Esophagus muscularis mucosa (tissue), 4 donors: Measurements from ENCODE around the gene FLNC. TPM values are rescaled to one million over a fixed set of nuclear protein-coding genes. Genes with fewer than 3 reads are reported as not detected.

ENCODE experiments used
- DNase-seq: peaks from one replicate; pipeline ENCODE4 v3.0.0-alpha.2; 2017; ENCODE audit errors: extremely low spot score
- H3K27ac ChIP-seq, 4 donors: fragments of 200-600 bp; sonication (generic); replicated peaks in 1 of 4; 1 replicate in 3 of 4; 2 replicates in 1 of 4; pipeline ENCODE4 v1.5.1; 2016 to 2019; ENCODE audit warnings: mild to moderate bottlenecking in 1 of 4
- H3K27me3 ChIP-seq, 4 donors: fragments of 200-600 bp; sonication (generic); one replicate each; pipeline versions ENCODE4 v1.5.1 to v1.6.0; 2016 to 2019
- H3K36me3 ChIP-seq, 4 donors: fragments of 200-600 bp; sonication (generic); one replicate each; pipeline ENCODE4 v1.5.1; 2016 to 2019
- H3K4me1 ChIP-seq, 4 donors: fragments of 200-600 bp; sonication (generic); one replicate each; pipeline ENCODE4 v1.5.1; 2016 to 2019
- H3K4me3 ChIP-seq, 4 donors: fragments of 200-600 bp; sonication (generic); 1 replicate in 2 of 4; 2 replicates in 2 of 4; pipeline ENCODE4 v1.5.1; 2016 to 2019; ENCODE audit warnings: mild to moderate bottlenecking in 4 of 4, moderate library complexity in 1 of 4
- H3K9me3 ChIP-seq, 4 donors: fragments of 200-600 bp; sonication (generic); 1 replicate in 3 of 4; 2 replicates in 1 of 4; pipeline ENCODE4 v1.5.1; 2016 to 2019
- EP300 ChIP-seq: sonication (generic); formaldehyde crosslinking; IDR thresholded peaks from one replicate; pipeline ENCODE4 v1.6.1; 2017; ENCODE audit warnings: antibody characterized with exemption
- POLR2A ChIP-seq: fragments of 450-650 bp; IDR thresholded peaks from one replicate; pipeline ENCODE4 v1.6.1; 2017; ENCODE audit warnings: antibody characterized with exemption, moderate library complexity, mild to moderate bottlenecking, low read depth
- POLR2AphosphoS5 ChIP-seq, 2 donors: sonication (generic); formaldehyde crosslinking; IDR thresholded peaks; one replicate each; pipeline ENCODE4 v1.6.1; 2017; ENCODE audit warnings: antibody characterized with exemption in 2 of 2
- WGBS: methylation state at CpG from one replicate; pipeline ENCODE4 v1.1.5; 2018; 5-methylcytosine and 5-hydroxymethylcytosine counted together
- intact Hi-C: fragments of 100-400 bp; cut with DNase I; formaldehyde crosslinking; loops from one replicate; pipeline ENCODE4 v1.15.1; 2023
- total RNA-seq, 4 donors: library from RNA; depleted of rRNA; stranded (reverse); fragments of >200 nt; gene quantifications; one replicate each; pipeline versions ENCODE4 v1.1.0 to v1.2.1, GENCODE V29; 2016
- TF ChIP-seq, protein P1 (sequence below), 3 experiments: fragments of 200-600 bp in 2 of 3; fragments of 450-650 bp in 1 of 3; sonication (generic) in 2 of 3; IDR thresholded peaks; one replicate each; pipeline ENCODE4 v1.5.1; 2017 to 2019; ENCODE audit warnings: antibody characterized with exemption in 3 of 3, mild to moderate bottlenecking in 2 of 3, moderate library complexity in 1 of 3

Gene FLNC
- total RNA-seq, 4 donors from 2014 or later: 391 to 932 (median 533) TPM

DNA sequence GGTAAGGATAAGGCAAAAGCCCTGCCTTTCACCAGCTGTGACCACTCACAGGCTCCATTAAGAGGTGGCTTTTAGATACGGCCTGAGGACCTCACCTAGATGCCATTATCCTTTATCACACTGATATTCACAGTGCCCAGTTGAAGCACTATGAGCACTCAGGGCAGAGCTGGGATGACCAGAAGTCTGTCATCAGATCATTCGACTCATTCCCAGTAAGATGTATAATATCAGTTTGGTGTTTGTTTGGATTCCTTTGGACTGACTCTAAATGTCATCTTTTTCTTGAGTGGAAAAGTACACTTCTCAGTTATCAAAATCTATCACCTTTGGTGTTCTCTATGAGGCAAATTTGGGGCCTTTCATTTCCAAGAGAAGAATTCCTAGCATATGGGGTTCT is 19.7 kb upstream of the FLNC start:
- Histone ChIP-seq H3K4me3 (no peak overlapping the region), H3K9me3 (no peaks in the 10 kb centered on the region), H3K27ac (no peak overlapping the region), H3K27me3 (no peaks in the 10 kb centered on the region), H3K36me3 (peaks cover 2 to 39% (median 22%) of the 10 kb centered on the region in 4 donors), H3K4me1 (peaks cover 0 to 5% (median 0%) of the 10 kb centered on the region in 4 donors)
- TF ChIP-seq EP300 (no peak), POLR2A (no peak), POLR2AphosphoS5 (IDR thresholded peaks at IDR 0.05) (no peak)
- TF ChIP-seq, protein P1, sequence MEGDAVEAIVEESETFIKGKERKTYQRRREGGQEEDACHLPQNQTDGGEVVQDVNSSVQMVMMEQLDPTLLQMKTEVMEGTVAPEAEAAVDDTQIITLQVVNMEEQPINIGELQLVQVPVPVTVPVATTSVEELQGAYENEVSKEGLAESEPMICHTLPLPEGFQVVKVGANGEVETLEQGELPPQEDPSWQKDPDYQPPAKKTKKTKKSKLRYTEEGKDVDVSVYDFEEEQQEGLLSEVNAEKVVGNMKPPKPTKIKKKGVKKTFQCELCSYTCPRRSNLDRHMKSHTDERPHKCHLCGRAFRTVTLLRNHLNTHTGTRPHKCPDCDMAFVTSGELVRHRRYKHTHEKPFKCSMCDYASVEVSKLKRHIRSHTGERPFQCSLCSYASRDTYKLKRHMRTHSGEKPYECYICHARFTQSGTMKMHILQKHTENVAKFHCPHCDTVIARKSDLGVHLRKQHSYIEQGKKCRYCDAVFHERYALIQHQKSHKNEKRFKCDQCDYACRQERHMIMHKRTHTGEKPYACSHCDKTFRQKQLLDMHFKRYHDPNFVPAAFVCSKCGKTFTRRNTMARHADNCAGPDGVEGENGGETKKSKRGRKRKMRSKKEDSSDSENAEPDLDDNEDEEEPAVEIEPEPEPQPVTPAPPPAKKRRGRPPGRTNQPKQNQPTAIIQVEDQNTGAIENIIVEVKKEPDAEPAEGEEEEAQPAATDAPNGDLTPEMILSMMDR (IDR thresholded peaks at IDR 0.05): no peak
- intact Hi-C loops: no loop called here
- no peak for DNase-seq
- WGBS: 86% methylated on average over 2 of the region's 2 CpGs

DNA sequence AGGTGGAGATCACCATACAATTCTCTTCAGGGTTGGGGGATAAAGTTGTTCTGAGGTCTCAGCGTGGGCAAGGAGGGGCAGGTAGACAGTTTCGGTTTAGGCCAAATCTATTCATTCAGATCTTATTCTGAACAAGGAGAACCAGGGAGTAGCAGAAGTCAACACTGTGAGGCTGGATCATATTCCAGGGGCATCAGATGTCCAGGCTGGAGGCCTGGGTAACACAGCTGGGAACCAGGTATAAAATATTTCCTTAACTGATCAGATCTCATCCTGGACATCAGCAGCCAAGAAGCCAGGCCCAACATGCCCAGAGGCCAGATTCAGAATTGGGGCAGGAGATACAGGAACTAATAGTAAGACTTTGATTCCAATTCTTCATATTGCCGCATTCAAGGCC is 19.2 kb upstream of the FLNC start:
- H3K27ac ChIP-seq: no peak overlapping the region
- TF ChIP-seq POLR2A (no peak), EP300 (no peak), POLR2AphosphoS5 (IDR thresholded peaks at IDR 0.05) (no peak)
- TF ChIP-seq, protein P1 (IDR thresholded peaks at IDR 0.05): no peak
- intact Hi-C loops: no loop called here
- H3K4me1 ChIP-seq: peaks cover 0 to 5% (median 0%) of the 10 kb centered on the region in 4 donors
- 95% methylated on average over 3 of the region's 3 CpGs for WGBS
- no peaks in the 10 kb centered on the region for H3K9me3 ChIP-seq
- no peak overlapping the region for H3K4me3 ChIP-seq
- peaks cover 0 to 34% (median 18%) of the 10 kb centered on the region in 4 donors for H3K36me3 ChIP-seq
- no peak for DNase-seq
- no peaks in the 10 kb centered on the region for H3K27me3 ChIP-seq

DNA sequence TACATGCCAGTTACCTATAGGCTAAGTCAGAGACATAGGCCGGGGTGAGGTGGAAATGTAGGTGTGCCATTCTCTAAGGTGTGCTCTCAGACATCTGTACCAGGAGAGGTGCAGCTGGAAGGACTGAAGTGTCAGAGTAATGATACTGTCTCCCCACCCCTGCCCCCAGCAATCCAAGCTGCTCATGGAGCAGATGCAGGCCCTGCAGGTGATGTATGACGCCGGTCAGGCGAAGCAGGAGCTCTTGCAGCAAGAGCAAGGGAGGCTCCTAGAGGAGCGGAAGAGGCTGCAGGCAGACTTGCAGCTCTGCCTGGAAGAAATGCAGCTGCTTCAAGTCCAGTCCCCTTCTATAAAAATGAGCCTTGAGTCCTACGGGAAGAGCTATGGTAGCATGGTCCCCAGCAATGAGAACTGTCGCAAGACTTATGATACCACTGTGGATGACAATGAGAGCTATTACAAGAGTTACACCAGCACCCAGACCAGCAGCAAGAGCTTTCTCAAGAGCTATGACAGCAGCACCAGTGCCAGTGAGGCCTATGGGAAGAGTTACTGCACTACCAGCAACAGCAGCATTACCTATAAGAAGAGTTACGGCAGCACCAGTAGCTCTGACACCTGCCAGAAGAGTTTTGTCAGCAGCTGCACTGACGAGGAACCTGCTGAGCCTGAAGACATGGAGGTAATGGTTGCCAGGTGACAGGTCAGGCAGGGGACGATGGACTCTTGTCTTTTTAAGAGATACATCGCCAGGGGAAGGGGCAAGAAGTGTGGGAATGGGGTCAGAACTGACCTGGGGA is 18.4 kb upstream of the FLNC start:
- intact Hi-C loops: no loop called here
- Histone ChIP-seq H3K4me3 (no peak overlapping the region), H3K27me3 (no peaks in the 10 kb centered on the region), H3K27ac (no peak overlapping the region), H3K4me1 (peaks cover 0 to 5% (median 0%) of the 10 kb centered on the region in 4 donors), H3K9me3 (no peaks in the 10 kb centered on the region), H3K36me3 (peaks cover 0 to 26% (median 10%) of the 10 kb centered on the region in 4 donors)
- 96% methylated on average over 11 of the region's 11 CpGs for WGBS
- DNase-seq: no peak
- TF ChIP-seq POLR2AphosphoS5 (IDR thresholded peaks at IDR 0.05): no peak
- TF ChIP-seq POLR2A: no peak
- TF ChIP-seq, protein P1 (IDR thresholded peaks at IDR 0.05): no peak
- TF ChIP-seq EP300: no peak

DNA sequence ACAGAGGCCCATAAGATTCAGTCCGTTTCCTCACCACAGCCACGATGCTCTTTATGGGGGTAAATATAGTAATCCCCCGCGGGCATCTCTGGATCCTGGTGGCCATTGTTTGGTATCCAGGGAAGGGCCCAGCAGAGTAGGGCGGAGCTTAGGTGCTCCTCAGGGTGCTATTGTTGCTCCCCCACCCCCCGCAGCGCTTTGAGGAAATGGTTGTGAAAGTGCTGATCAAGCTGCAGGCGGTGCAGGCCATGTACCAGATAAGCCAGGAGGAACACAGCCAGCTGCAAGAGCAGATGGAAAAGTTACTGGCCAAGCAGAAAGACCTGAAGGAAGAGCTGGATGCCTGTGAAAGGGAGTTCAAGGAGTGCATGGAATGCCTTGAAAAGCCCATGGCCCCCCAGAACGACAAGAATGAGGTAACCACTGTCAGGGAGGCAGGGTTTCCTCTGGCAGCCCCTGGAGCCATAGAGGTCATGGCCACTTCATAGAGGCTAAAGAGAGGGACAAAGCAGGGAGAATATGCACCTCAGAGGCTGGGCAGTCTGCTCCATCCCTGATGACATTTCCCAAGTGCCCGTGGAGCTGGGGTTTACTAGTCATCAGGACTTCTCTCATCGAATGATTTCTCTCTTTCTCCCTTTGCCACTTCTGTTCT is 17.6 kb upstream of the FLNC start:
- H3K27me3 ChIP-seq: no peaks in the 10 kb centered on the region
- DNase-seq: no peak
- H3K4me3 ChIP-seq: no peak overlapping the region
- TF ChIP-seq POLR2A: no peak
- TF ChIP-seq, protein P1 (IDR thresholded peaks at IDR 0.05): no peak
- TF ChIP-seq EP300: no peak
- TF ChIP-seq POLR2AphosphoS5 (IDR thresholded peaks at IDR 0.05): no peak
- 72% methylated on average over 11 of the region's 11 CpGs for WGBS
- H3K27ac ChIP-seq: no peak overlapping the region
- intact Hi-C loops: no loop called here
- no peaks in the 10 kb centered on the region for H3K9me3 ChIP-seq
- H3K4me1 ChIP-seq: peaks cover 0 to 5% (median 0%) of the 10 kb centered on the region in 4 donors
- H3K36me3 ChIP-seq: peaks cover 0 to 19% (median 6%) of the 10 kb centered on the region in 4 donors
